HG02763 (cell line): ENCODE measurements around the gene ZNF574.
A peak's percentile ranks its signal among the peaks of the same experiment; 100 is the strongest.
"Not testable (repeated sequence)": the region's sequence is repeated elsewhere in the genome, so short reads cannot be mapped to it uniquely, and the experiment has no call there.

Experiments used
- ATAC-seq: cut with Tn5 transposase; IDR thresholded peaks from one replicate; pipeline ENCODE4 v1.9.1; 2021; ENCODE audit warnings: mild to moderate bottlenecking, moderate library complexity; ENCODE audit not compliant: unreplicated experiment

Gene ZNF574

DNA sequence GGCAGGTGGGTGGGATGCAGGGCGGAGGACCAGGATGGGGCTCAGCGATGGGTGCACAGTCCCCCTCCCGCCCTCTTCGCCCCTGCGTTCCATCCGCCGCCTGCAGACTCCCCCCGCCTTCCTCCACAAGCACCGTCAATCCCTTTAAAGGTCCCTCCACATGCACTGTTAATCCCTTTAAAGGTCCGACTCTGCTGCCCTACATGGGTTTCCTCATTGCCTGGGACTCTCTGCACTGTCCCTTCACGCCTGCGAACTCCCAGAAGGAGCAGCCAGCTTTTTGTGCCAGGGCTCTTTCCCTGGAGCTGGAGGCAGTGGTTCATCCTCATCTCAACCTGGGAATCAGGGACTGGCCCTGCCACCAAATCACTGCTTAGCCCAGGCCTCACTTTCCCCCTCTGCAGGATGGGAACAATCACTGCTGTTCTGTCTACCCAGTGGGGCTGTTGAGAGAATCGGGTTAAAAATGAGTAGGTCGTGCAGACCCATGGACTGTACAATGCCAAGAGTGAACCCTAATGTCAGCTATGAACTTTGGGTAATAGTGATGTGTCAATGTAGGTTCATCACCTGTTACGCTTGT lies 20.4 kb downstream of the ZNF574 start:
- no peak for ATAC-seq

DNA sequence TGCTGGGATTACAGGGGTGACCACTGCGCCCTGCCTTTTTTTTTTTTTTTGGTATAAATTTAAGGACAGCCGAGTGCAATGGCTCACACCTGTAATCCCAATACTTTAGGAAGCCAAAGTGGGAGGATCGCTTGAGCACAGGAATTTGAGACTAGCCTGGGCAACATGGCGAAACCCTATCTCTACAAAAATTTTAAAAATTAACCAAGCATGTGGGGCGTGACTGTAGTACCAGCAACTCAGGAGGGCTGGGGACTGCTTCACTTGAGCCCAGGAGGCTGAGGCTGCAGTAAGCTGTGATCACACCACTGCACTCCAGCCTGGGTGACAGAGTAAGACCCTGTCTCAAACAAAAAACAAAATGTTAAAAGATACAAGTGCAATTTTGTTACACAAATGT lies 21.5 kb downstream of the ZNF574 start:
- ATAC-seq: no peak

DNA sequence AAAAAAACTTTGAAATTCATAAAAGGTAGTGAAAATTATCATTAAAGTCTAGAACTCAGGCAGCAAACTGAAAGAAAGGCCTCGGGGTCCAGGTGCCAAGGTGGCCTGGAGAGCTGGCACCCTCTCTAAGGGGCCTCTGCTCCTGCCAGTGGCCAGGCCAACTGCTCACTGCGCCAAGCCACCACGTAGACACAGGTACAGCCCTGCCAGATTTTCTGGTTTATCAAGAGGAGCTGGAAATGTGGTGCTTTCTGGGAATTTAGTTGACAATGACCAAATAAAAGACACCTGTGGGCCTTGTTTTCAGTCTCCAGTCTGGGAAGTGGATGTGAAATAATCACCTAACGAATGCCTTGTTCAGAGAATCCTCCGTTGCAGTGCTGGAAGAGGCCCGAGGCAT lies 22.8 kb downstream of the ZNF574 start:
- no peak for ATAC-seq

DNA sequence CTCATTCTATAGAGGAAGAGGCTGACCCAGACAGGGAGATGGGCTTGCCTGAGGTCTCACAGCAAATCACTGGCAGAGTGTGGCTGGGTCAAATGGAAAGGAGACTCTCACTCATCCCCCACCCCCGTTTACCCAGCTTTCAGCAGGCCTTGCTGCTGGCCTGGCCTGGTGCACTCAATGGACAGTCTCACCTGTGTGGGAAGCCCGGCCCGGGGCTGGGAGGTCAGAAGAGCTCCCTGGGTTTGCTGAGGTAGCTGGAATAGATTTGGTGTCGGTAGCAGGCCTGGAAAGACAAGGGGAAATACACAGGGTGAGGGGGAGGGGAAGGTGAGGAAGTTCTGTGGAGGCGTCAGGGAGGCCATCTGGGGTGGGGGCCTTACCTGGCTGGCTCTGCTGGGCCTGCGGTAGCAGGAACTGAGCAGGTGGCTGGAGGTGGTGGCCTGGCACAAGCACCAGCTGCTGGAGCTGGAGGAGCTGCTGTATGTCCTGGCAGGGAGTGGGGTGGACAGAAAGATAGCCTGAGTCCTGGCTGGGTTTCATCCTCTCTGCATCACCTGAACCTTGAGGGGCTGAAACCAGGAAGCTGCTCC lies 23.5 kb downstream of the ZNF574 start:
- no peak for ATAC-seq

DNA sequence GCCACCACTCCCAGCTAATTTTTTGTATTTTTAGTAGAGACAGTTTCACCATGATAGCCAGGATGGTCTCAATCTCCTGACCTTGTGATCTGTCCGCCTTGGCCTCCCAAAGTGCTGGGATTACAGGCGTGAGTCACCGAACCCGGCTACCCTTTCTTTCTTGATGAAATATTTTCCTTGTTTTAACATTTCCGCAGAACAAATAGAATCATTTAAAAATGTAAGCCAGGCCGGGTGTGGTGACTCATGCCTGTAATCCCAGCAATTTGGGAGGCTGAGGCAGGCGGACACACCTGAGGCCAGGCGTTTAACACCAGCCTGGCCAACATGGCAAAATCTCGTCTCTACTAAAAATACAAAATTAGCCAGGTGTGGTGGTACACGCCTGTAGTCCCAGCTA lies 24.3 kb downstream of the ZNF574 start:
- not testable (repeated sequence) for ATAC-seq

DNA sequence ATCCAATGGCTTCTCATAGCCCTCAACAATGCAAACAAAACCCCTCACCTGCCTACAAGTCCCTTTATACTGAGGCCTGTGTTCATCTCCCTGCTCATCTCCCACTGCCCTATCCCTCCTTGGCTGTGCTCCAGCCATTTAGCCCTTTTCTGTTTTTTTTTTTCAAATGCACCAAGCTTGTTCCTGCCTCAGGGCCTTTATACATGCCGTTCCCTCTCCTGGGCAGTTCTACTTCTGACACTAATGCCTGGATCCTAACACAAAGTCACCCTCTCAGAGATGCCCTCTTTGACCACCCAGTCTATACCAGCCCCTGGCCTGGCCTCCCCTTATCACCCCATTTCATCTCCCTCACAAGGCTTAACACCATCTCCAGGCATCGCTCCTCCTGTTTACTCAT lies 26.9 kb downstream of the ZNF574 start:
- no peak for ATAC-seq

DNA sequence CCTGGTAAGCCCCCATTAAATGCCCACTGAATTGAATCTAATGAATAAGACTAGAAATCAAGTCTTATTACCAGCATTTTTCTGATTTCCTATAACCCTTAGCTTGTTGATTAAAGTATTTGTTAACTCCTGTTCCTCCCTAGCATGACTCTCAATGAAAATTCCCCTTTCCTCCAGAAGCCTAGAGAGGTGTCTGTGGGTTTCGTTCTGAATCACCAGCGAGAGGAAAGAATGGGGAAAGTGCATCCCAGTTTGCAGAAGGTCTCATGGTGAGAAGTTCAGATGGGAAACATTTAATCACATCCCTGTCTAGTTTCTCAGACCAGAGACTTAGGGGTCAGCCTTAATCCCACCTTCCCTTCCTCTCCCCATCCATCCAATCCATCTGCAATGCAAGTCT lies 29.4 kb downstream of the ZNF574 start:
- ATAC-seq: no peak

DNA sequence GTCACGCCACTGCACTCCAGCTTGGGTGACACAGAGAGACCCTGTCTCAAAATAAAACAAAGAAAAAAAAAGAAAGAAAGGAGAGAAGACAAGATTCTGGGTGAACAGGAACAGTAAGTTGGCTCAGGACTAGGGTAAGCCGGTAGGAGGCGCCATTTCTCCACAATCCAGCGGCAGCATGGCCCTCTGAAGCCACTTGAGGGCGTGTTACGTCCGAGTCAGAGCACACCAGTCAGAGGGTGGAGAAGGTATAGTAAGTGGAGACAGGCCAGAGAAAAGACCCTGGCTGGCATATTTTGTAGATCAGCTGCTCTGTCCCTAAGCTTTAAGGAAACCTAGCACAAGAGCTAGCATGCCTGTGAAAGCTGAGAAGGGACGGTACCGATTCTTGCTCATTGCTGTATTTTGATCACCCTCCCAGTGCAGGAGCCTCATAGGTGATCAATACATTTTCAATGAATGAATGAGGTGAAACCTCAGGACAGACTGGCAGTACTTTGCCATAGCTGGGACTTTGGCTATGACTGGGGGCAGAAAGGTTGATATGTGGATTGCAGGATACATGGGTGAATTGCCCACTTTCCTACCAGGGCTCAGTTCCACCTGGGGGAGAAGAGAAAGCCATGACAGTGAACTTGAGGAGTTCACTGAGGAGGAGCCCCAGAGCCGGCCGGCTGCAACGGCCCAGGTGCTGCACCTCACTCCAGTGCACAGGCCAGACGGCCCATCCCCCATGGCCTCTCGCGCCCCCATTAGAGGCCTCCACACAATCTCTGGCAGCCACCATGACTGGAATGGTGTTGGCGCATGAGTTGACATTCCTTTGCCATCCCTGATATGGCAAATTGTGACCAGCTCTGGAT lies 32.8 kb downstream of the ZNF574 start:
- peak; percentile 44 for ATAC-seq

DNA sequence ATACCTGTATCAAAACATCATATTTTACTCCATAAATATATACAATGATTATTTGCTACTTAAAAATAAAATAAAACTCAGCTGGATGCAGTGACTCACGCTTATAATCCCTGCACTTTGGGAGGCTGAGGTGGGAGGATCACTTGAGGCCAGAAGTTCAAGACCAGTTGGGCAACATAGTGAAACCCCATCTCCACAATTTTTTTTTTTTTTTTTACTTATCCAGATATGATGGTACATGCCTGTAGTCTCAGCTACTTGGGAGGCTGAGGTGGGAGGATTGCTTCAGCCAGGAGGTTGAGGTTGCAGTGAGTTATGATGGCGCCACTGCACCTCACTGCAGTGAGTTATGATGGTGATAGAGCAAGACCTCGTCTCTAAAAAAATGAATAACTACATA lies 33.9 kb downstream of the ZNF574 start:
- no peak for ATAC-seq

DNA sequence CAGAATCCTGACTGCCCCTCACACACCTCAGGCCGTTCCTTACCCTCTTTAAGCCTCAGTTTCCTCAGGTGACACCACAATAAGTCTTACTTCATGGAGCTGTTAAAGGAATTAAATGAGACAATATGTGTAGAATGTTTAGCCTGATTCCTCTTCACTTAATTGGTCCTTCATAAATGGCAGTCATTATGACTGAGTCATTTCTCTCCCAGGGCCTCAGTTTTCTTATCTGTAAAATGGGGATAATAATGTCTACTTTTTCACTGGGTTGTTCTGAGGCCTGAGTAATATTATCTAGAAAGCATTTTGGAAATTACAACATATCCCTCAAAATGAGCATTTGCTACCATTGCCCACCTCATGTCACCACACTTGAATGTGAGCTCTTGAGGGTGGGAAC lies 34.7 kb downstream of the ZNF574 start:
- no peak for ATAC-seq

DNA sequence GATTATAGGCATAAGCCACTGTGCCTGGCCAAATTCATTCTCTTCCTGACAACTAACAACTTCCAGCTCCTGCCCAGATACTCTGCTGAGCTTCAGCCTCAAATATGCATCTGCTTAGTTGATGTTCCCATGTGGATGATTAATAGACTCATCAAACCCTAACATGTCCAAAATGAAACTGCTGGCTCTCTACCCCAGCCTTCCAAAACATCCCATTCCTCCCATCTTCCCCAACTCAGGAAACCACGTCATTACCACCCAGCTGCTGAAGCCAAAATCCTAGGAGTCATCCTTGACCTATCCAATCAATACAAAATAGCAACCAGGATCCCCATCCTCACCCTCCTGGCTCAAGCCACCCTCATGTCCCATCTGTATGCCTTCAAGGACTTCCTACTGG lies 35.4 kb downstream of the ZNF574 start:
- no peak for ATAC-seq

DNA sequence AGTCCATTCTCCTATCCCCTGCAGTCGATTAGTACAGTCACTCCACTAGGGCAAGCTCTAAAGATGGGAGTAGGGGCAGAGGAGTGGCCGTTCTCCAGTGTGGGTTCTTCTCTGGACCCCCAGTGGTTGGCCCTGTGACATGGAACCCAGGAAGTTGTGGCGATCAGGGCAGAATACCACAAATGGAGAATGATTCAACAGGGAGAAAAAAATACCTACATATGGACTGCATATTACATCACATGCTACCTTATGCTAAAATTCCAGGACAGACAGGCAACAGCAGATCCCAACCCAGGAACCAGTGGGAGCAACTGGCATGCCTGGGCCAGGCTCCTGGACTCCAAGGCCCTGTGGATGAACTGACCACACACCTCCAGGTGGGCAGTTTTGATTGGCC lies 35.8 kb downstream of the ZNF574 start:
- no peak for ATAC-seq

DNA sequence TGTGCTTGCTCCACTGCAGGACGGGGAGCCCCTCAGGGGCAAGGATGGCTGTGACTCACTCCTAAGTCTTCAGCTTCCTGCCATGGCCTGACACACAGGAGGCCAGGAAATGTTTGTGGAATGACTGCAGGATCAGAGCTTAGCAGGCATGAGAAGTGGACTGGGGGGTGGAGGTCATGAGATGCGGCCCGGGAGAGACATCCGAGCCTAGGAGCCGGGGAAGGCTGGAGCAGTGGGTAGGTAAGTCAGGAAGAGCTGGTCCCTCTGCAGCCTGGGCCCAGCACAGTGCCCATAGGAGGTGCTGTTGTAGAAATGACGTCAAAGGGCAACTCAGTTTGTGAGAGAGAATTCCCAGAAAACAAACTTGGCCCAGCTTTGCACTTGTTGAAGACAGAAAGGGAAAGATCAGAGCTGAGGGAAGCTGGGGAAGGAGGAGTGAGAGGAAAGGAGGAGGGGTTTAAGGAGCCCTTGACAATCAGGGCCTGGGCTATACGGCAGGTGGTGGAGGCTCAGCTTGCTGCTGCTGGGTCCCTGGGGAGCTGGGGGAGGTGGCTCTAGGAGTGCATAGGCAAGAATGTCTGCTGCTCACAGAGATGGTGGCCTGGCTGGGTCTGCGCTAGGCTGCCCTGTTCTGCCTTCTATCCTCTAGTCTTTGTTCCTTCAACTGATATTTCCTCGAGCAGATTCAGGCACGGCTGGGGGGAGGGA lies 37.8 kb downstream of the ZNF574 start:
- peak; percentile 43 for ATAC-seq

DNA sequence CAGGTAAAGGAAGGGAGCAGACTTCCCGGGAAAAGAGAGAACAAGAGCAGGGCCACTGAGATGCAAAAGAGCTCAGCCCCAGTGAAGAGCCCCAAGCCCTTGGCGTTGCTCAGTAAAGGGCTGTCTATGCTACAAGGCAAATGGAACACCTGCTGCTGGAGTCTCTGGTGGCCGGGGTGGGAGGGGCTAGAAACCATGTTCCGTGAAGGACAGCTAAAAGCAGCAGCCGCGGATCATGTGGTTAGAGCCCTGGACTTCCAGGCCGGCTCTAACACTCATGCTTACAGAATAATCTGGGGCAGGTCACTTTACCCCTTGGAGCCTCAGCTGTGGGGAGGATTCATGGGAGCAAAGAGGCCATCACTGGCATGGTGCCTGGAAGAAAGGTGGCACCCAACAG lies 38.4 kb downstream of the ZNF574 start:
- peak; percentile 50 for ATAC-seq

DNA sequence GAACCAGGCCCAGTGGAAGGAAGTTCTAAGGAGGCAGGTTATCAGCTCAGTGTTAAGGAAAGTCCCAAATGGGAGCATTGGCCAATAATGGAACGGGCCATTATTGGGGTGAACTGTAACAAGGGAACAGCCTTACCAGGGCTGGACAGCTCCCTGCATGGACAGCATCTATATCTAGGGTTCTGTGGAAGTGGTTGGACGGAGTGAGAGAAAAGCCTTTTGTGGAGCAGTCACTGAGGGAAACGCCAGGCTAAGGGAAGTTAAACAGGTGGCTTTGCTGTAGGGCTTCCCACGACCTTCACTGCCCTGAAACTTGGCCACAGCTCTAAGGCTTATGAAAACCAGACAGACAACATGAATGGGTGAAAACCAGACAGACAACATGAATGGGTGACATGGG lies 39.3 kb downstream of the ZNF574 start:
- ATAC-seq: no peak

DNA sequence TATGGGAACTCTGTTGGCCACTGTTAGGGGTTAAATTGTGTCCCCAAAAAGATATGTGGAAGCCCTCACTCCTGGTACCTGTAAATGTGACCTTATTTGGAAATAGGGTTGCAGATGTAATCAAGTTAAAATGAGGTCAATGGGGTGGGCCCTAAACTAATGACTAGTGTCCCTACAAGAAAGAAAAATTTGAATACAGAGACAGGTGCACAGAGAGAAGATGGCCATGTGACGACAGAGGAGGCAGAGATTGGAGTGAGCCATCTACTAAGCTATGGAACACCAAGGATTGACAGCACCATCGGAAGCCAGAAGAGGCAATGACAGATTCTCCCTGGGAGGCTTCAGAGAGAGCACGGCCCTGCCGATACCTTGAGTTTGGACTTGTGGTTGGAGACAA lies 39.7 kb downstream of the ZNF574 start:
- no peak for ATAC-seq

DNA sequence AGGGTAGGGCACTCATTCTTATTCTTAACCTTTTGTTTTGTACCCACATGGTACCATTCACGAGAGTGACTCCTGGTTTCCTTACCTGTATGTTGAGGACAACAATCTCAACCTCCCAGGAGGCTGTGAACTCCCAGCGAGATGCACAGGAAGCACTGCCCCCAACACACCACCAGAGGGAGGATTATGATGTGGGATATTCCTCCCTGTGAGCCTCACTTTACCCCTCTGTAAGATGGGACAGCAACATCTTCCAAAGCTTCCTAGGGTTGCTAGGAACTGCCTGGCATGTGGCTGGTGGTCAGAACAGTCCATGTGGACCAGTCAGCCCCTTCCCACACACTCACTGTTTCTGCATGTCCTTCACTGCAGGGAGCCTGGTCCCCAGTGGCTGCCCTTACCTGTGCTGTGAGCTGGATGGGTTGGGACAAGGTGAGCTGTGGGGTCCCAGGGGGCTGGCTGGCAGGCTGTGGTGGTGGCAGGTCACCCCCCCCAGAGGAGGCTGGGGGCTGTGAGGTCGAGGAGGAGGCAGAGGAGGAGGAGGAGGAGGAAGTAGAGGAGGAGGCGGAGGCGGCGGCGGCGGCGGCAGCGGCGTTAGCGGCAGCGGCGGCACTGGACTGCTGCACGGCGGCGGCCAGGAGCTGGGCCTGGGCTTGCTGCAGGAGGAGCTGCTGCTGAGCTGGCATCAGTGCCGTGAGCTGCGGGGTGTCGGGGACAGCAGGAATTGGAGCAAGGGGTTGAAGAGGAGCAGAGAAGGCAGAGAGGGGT lies 40.5 kb downstream of the ZNF574 start:
- ATAC-seq: no peak

DNA sequence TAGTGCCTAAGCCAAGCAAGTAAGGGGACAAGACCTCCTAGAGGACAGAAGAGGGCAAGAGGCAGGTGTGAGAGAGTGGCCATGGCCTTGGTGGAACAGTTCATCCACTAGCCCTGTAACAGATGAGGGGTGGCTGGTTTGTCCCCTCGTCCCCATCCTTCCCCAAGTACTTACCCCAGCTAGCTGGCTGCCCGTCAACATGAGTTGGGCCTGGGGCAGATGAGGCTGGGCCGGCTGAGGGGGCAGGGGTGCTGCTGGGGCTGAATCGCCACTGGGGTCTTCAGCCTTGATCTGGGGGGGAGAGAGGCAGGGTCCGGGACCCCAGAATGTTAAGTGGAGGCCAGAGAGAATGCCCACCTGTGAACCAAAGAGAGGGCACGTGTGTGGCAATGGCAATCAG lies 41.1 kb downstream of the ZNF574 start:
- ATAC-seq: no peak

DNA sequence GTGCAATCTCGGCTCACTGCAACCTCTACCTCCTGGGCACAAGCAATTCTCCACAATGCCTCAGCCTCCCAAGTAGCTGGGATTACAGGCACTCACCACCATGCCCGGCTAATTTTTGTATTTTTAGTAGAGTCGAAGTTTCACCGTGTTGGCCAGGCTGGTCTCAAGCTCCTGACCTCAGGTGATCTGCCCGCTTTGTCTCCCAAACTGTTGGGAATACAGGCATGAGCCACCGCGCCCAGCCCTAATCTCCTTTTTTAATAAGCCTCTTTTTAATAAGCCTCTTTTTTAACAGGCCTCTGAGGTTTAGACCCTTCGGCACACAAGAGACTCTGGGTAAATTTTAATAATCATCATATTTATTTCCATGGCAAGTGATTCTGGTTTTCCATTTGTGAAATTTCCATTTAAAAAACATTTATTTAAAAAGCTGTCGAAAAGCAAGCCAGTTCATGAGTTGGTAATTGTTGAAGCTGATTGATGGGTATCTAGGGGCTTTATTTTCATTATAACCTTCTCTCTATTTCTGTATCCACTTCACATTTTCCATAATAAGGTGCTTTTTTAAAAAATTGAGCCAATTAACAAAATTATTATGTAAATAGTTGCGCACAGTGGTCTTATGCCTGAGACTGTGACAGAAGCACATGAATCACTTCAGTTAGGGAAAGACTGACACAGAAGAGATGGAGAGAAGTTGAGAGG lies 44.5 kb downstream of the ZNF574 start:
- no peak for ATAC-seq

DNA sequence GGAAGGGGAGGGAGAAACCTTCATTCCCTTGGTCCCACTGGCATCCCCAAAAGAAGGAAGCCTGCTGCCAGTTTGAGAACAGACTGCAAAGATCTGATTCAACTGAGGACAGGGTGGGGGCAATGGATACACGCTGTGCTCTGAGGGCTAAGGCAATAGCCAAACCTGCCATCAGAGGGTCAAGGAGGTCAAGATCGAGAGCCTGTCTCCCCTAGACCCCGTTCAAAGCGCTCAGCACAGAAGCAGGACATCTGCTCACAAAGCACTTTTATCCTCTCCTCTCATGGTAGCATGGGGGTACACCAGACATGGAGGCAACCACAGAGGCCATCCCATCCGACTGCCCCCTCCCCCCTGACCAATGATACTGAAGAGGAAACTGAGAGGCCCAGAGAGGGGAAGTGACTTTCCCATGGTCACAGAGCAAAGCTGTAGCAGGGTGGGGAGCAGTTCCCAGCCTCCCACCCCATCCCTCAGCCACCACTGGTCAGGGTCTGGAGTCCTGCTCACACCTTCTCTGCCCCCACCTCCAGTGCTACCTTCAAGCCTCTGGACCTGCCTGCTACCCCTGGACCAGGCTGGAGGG lies 45.2 kb downstream of the ZNF574 start:
- ATAC-seq: no peak
